K562 (cell line): ENCODE data around the gene SEPTIN8. TPM values are rescaled to one million over a fixed set of nuclear protein-coding genes. Genes with fewer than 3 reads are reported as not detected.

Source experiments
- FOXP4 ChIP-seq: sonication (generic); formaldehyde crosslinking; IDR thresholded peaks from 2 replicates; pipeline ENCODE4 v1.8.0; 2022; ENCODE audit warnings: mild to moderate bottlenecking, missing genetic modification reagents, borderline replicate concordance
- HNRNPH1 ChIP-seq: fragments of 200-400 bp; formaldehyde crosslinking; optimal IDR thresholded peaks from 2 replicates; pipeline ENCODE3; 2017; ENCODE audit warnings: low read depth, mild to moderate bottlenecking, low read length, moderate library complexity
- MAX ChIP-seq: sonication (generic); formaldehyde crosslinking; IDR thresholded peaks from 2 replicates; pipeline ENCODE4 v1.9.0; 2022; ENCODE audit warnings: mild to moderate bottlenecking, missing genetic modification reagents
- RFX7 ChIP-seq: fragments of 250-450 bp; sonication (Bioruptor Pico); IDR thresholded peaks from 2 replicates; pipeline ENCODE4 v1.5.1; 2021; ENCODE audit warnings: mild to moderate bottlenecking
- SIN3A ChIP-seq, 2 experiments: fragments of 150-350 bp in 1 of 2; IDR thresholded peaks; 2 replicates each; pipeline ENCODE4 v1.6.1; 2011 to 2016; ENCODE audit warnings: borderline replicate concordance in 2 of 2, low read depth in 2 of 2, low read length in 2 of 2, mild to moderate bottlenecking in 2 of 2, moderate library complexity in 2 of 2; ENCODE audit not compliant: control insufficient read depth in 1 of 2
- ZFX ChIP-seq: sonication (generic); formaldehyde crosslinking; IDR thresholded peaks from 2 replicates; pipeline ENCODE4 v1.8.0; 2022; ENCODE audit warnings: mild to moderate bottlenecking, missing genetic modification reagents, moderate library complexity
- polyA plus RNA-seq, 8 experiments: library from polyadenylated mRNA; depleted of rRNA in 4 of 8; stranded (reverse) in 5 of 8; unstranded in 3 of 8; fragments of >200 nt; fragmentation: Nextera tagmentation in 2 of 8; fragmentation: Illumina TruSeq in 1 of 8; extraction: Ambion mirVana in 2 of 8; extraction: Trizol in 1 of 8; gene quantifications; 2 replicates each; pipeline versions ENCODE4 v1.2.1 to v1.2.3, GENCODE V29; 2011 to 2014; ENCODE audit warnings: inconsistent platforms in 1 of 8, missing spikeins in 1 of 8
- total RNA-seq, 7 experiments: library from RNA; depleted of rRNA in 6 of 7; stranded (reverse); fragments of >200 nt in 6 of 7; fragmentation: Illumina TruSeq in 2 of 7; extraction: Trizol in 2 of 7; gene quantifications; 2 replicates each; pipeline versions ENCODE4 v1.2.1 to v1.2.3, GENCODE V29; 2011 to 2021; ENCODE audit warnings: low replicate concordance in 1 of 7

The SEPTIN8 gene
- total and polyA plus RNA-seq, 9 of the 15 experiments (the other 6 are each of a cell fraction or from before 2014, with no cell fraction given): 19.3 to 142 (median 101) TPM

GRCh38 chr5:132736853-132737833 lies 39.9 kb downstream of the SEPTIN8 start, which contains the start of gene KIF3A (continued):
- no peak for TF ChIP-seq FOXP4 (CRISPR knock-in tag)
- TF ChIP-seq ZFX (CRISPR knock-in tag): peak; percentile 75
- TF ChIP-seq SIN3A (IDR thresholded peaks at IDR 0.05; ENCODE audit: borderline replicate concordance in 2 of 2, control insufficient read depth in 1 of 2, low read depth in 2 of 2, low read length in 2 of 2): peak; percentile 79; a peak in 1 of 4 replicates
- TF ChIP-seq RFX7 (CRISPR knock-in tag): no peak
- TF ChIP-seq MAX: 0 out of 2 replicates have a peak, but pooled peaks have one; percentile 59
- TF ChIP-seq HNRNPH1: no peak
